ENCODE data around the gene QKI.

DNA sequence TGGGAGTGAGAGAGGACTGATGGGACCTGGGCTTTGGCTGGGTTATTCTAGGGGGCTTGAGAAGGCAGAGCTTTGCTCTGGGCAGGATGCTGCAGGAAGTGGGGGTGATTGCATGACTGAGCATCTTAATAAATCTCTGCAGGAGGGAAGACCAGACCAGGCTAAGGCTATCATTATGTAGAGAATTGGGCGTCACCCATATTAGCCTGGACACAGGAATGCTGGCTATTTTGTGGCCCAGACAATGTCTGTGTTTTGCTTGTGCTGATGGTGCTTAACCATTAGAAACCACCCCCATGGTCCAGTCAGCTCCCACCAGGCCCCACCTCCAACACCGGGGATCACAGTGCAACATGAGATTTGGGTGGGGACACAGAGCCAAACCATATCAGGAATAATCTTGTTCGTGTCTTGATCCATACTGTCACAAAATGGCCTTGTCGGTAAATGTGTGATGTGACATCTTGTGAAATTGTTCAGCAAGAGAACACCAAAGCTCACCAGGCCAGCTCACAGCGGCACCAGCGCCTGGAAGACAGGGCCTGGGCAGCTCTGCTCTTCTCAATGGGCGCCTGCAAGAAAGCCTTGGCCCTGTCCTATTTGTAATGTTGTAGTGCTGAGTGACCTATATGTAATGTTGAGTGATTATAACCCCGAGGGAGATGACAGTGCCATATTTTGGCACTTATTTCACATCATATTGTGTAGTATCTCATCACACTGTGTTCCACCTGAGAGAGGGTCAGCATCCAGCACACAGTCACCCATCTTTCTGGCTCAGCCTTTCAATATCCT is 211.8 kb downstream of the QKI start:
- TF ChIP-seq POLR2AphosphoS5 (IDR thresholded peaks at IDR 0.05; ENCODE audit: insufficient read depth, low read depth, low read length) (no peak), POLR2A (IDR thresholded peaks at IDR 0.05; ENCODE audit: low read depth, low read length) (no peak), EZH2 (IDR thresholded peaks at IDR 0.05; ENCODE audit: borderline replicate concordance, low read depth, low read length, severe bottlenecking) (no peak), GATA2 (IDR thresholded peaks at IDR 0.05; ENCODE audit: insufficient read depth, insufficient read length, low read depth, low read length) (no peak), FOS (IDR thresholded peaks at IDR 0.05; ENCODE audit: borderline replicate concordance, insufficient read depth, low read length) (no peak), JUN (IDR thresholded peaks at IDR 0.05; ENCODE audit: borderline replicate concordance, insufficient read depth, insufficient read length, low read depth) (no peak), MYC (IDR thresholded peaks at IDR 0.05; ENCODE audit: low read depth, low read length) (no peak)
- TF ChIP-seq, protein P1, sequence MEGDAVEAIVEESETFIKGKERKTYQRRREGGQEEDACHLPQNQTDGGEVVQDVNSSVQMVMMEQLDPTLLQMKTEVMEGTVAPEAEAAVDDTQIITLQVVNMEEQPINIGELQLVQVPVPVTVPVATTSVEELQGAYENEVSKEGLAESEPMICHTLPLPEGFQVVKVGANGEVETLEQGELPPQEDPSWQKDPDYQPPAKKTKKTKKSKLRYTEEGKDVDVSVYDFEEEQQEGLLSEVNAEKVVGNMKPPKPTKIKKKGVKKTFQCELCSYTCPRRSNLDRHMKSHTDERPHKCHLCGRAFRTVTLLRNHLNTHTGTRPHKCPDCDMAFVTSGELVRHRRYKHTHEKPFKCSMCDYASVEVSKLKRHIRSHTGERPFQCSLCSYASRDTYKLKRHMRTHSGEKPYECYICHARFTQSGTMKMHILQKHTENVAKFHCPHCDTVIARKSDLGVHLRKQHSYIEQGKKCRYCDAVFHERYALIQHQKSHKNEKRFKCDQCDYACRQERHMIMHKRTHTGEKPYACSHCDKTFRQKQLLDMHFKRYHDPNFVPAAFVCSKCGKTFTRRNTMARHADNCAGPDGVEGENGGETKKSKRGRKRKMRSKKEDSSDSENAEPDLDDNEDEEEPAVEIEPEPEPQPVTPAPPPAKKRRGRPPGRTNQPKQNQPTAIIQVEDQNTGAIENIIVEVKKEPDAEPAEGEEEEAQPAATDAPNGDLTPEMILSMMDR (IDR thresholded peaks at IDR 0.05; ENCODE audit: extremely low read depth in 1 of 2, insufficient read depth in 1 of 2, low read depth in 1 of 2, low read length in 2 of 2), result no peak
- TF ChIP-seq, protein P2, sequence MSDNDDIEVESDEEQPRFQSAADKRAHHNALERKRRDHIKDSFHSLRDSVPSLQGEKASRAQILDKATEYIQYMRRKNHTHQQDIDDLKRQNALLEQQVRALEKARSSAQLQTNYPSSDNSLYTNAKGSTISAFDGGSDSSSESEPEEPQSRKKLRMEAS (IDR thresholded peaks at IDR 0.05; ENCODE audit: insufficient read depth, insufficient read length), result no peak

All from endothelial cell of umbilical vein (primary cell).